ENCODE measurements around the gene FOSL2.

FOSL2 gene

GRCh38 chr2:28435241-28435640, 42.6 kb downstream of the FOSL2 start:
- DNase-seq = no peak

- no peak for DNase-seq
Observed at GRCh38 chr2:28435814-28436351, 43.2 kb downstream of the FOSL2 start.

DNA sequence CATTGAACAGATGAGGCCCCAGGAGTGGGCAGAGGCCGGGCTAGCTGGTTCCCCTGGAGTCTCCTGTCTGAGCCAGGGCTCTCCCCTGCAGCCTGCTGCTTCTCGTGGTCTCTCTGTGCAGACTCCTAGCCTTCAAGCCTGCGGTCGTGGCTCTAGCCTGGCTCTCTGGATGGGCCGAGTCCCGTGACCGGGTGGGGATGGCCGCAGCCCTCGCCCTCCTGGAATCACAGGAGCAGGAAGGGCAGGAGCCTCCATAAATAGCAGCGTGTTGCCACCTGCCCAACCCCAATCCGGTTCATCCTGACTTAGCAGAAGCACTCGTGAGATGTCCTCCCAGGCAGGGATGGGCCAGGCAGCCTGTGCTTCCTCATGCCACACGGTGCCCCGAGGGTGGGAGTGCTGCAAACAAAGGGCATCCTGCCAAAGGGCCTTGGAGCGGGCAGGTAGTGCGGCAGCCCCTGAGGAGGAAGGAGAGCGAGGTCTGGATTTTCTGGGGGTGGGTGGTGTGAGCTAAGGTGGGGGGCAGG, 43.9 kb downstream of the FOSL2 start:
- DNase-seq = peak in 1 of 2 experiments; percentile 51

DNA sequence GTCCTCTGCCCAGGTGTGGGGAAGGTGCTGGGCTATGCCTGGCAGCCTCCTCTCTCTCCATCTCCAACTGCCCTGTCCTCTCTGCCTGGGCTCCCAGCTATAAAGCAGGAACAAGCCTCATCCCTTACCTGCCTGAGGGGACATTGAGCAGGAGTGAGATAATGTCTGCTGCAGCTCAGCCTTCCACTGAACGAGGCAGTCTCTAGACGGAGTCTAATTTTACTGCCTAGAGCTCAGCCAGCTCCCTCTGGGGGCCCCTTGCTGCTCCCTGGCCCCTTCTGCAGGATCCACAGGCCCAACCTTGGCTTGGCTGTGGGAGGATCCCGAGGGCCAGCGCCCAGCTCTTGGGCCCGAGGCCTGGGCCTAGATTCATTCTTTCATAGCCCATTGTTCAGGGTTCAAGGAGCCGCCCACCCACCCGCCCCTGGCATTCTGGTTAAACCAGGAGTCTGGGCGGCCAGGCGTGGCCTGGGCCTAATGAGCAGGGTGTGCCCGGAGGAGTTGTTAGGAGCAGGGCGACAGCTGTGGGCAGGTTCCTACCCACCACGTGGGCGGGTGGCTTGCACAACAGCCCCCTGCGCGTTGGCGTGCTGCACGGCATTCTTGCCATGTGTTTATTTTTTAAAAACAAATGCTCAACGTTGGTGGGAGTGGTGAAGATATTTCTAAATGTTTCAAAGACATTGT, 44.6 kb downstream of the FOSL2 start:
- no peak for DNase-seq

- peak in 1 of 2 experiments; percentile 34 for DNase-seq
Observed at GRCh38 chr2:28437918-28438317, 45.3 kb downstream of the FOSL2 start.

GRCh38 chr2:28438532-28439063, 45.9 kb downstream of the FOSL2 start:
- peak; percentile 17 to 30 for DNase-seq

DNA sequence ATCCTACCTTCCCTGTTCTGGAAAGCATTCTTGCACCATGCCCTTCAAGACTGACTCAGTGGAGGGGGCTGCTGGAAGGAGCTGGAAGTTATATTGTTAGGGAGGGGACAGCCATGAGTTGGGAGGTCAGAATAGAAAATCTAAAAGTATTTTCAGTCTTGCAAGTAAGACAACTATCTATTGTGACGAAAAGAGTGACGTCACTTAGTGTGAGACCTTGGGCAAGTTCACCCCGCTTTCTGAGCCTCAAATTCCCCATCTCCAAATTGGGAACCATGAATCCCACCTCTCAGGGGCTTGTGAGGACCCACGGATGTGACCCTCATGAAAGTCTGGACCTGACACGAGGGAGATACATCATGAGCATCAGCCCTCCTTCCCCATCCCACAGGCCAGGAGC, 46.5 kb downstream of the FOSL2 start:
- no peak for DNase-seq

GRCh38 chr2:28439763-28440162, 47.1 kb downstream of the FOSL2 start:
- DNase-seq = peak in 1 of 2 experiments; percentile 42

DNA sequence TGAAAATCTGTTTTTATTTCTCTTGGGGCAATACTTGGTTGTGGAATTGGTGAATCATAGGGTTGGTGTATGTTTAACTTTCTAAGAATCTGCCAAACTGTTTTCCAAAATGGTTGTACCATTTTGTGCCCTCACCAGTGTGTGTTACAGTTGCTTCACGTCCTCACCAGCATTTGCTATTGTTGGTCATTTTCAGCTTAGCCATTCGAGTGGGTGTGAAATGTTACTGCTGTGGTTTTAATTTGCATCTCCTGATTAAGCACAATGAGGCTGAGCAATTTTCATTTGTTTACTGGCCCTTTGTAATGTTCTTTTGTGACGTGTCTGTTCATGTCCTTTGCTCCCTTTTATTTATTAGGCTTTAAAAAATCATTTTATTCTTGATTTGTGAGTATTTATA, 49.7 kb downstream of the FOSL2 start:
- no peak for DNase-seq

DNA sequence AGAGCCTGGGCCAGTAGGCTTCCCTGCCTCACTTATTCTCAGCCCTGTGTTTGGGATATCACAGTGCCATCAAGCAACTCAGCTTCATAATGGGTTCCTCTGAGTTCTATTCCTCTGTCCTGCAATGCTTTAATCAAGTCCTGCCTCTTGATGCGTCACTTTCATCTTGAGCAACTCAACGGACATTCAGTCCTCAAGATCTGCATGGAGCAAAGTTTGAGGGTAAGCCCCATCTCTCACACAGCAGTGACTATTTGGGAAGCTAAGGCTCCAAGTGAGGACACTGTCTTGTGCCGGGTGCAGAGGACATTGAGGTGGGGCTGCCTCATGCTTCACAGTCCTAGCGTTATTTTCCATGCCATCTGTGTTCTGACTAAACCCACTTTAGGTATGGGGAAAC, 52.3 kb downstream of the FOSL2 start:
- no peak for DNase-seq

DNA sequence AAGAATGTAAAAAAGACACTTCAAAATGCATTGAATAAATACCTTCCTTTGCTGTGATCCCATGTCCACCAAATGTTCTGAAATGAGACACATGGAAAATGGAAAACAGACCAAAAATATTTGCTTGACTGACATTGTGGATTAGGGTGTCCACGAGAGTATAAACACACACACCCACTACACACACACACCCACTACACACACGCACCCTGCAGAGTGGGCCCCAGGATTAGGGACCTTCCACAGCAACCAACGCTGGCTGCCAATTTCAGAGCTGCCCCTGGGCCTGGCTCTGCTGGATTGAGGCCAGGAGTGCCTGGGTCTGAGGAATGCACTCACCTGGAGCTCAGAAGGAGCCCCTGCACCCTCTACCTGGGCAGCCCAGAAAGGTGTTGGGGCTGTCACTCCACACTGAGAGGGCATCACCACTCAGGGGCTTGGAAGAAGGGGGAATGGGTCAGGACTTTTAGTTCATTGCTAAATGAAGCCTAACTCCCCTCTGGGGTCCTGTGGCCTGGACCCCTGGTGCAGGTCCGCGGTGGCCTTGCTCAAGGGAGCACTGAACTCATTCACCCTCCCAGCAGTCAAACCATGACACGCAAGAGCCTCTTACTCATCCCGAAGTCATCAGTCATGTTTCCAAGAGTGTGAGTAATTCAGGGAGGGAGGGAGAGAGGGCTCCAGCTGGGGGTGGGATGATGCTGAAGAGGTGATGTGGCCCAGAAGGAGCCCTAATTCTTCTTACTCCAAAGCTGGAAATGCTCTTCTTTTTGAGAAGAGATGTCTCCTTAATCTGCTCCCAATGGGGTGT, 53.0 kb downstream of the FOSL2 start:
- no peak for DNase-seq

DNA sequence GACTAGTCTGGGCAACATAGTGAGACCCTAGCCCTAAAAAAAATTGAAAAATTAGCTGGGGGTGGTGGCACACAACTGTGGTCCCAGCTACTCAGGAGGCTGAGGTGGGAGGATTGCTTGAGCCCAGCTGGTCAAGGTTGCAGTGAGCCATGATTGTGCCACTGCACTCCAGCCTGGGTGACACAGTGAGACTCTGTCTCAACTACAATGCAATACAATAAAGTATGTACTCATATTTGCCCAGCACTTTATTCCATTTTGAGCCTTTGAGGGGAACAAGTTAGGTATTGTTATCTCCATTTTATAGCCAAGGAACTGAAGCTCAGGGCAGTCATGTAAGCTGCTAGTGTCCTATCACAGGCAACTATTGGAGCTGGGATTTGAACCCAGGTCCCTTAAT, 53.9 kb downstream of the FOSL2 start:
- DNase-seq = no peak

- no peak for DNase-seq
Observed at GRCh38 chr2:28447086-28447485, 54.4 kb downstream of the FOSL2 start.

DNA sequence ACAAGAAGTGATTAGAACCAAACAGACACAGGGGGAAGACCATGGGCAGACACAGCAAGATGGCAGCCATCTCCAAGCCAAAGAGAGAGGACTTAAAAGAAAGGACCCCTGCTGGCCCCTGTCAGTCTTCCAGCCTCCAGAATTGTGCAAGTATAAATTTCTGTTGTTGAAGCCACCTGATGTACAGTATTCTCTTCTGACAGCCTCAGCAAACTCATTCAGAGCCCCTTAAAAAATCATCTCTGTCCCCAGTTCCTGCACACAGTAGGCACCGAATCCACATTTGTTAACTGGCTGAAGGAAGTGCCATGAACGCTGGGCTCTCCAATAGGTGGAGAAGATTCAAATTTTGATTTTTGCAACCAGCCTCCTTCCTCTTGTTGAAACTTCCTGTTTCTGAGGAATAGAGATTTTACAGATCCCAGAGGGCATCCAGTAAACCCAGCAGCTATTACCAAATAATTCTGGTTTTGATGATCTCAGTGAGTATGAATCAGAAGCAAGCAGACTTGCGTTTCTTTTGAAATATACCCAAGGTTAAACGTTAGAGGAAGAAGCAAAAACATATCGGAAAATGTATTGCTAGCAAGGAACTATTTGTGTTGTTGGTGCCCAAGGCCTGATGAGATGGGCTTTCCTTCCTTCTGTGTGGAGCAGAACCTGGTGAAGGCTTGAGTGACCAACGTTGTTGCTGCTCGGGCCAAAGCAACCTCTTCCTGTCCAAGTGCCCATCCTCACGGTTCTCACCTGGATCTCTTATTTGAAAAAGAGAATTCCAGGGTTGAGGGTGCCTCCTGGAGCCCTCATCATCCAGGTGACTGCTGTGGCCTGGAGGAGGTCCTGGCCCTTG, 55.5 kb downstream of the FOSL2 start:
- no peak for DNase-seq

DNA sequence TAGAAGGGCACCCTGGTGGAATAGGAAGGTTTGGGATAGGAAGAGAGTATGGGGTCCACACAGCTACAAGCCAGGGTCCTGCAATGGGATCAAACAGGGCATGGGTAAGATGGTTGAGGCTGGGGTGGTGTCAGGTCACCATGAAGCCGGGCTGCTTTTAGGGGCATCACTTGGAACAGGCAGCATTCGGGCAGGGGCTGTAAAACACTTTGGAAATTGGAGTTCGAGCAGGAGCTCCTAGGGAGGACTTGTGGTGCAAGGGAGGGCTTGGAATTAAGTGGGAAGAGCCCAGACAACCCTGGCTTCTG, 56.1 kb downstream of the FOSL2 start:
- no peak for DNase-seq

DNA sequence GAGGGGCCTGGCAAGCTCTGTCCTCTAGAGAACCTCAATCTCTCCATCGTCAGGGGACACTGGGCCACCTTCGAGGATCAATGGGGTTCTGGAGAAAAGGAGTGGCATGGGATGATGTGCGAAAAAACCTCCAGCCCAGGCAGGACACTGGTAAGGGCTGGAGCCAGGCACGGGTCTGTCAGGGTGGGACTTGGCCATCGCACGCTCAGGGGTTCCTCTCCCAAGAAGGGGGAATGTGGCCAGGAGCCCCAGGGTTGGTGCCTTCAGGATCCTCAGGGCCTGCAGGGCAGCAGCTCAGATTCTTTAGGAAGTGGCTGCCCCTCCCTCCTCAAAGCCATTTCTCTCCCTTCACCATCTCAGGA, 56.4 kb downstream of the FOSL2 start:
- DNase-seq = no peak

- no peak for DNase-seq
Observed at GRCh38 chr2:28449488-28450395, 57.1 kb downstream of the FOSL2 start.

DNA sequence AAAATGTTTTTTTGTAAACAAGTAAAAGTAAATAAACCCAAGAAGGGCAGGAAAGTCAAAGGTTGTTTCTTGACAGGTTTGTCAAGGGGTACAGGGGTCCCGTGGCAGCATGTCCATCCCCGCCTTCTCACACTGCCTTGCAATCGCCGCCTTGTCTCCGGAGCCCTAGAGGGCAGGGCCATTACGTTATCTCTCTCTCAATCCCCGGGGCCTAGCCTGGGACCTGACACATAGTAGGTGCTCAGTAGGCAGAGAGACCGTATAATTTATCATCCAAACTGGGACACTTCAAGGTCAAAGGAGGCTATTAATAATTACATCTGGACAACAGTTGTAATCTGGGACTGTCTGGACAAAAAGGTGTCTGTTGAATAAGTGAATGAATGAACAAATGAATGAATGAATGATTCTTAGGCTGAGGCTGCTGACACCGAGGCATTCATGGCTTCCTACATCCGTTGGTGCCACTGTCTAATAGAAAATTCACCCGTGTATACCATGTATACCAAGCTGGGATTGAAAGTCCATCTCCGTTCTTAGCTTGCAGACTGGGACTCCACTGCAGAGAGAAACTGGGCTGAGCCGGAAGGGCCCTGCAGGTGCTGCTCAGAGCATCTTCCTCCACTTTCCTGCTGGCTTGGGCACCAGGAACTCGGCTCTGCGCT, 58.4 kb downstream of the FOSL2 start:
- DNase-seq = no peak

DNA sequence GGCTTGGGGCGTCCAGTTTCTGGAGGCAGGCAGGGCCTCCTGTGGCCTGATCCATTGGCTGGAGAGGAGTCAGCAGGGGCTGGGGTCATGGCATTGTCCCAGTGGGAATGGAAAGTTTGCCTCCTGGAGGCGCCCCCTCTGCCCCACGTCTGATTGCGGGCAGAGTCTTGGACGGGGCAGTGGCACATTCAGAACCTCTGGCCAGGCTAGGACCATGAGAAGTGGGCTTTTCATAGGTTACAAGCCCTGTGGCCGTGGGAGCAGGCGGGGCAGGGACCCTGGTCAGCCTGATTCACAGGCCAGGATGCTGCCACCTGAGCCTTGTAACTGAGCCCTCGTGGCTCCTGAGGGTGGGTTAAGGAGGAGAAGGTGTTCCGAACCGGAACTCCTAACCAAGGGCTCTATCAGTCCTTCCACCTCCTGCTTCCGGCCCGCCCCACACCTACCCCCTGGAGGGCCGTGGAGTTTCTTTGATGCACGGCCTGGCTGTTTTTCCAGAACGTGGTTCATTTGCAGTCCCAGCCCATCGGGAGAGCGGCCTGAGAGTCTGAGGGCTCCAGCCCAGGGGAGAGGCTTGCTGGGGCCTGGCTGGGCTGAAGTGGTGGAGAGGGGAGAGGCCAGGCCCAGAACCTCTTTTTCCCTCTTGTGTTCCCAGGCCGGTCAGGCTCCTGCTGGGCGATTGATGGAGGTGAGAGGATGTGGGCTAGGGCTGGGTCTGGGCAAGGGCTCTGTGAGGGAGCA, 59.3 kb downstream of the FOSL2 start:
- no peak for DNase-seq

DNA sequence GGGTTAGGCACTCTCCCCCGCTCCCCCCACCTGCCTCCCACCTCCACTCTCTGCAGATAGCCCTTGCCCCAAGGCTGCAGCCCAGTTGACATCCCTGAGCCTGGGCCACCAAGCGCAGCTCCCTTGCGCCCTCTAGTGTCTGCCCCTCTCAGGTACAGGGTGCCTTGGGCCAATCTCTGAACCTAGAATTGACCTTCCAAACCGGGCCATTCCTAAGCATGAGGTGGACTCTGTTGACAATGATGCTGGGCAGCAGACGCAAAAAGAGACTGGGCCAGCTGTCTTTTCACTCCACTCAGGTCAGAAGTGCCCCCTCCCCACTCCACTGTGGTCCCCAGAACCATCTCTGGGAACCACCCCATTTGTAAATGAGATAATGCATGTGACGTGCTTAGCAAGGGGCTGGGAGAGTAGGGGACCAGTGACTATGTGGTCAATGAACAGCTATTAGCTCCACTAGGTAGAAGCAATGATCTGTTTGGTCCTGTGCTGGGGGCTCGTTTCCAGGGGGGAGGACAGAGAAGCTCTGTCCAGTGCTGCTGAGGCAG, 60.0 kb downstream of the FOSL2 start:
- DNase-seq = peak; percentile 37 to 43

Measured in SHP77 (cell line).